ENCODE measurements around the gene SMYD3.

Gene SMYD3

GRCh38 chr1:246108278-246108925, 398.7 kb downstream of the SMYD3 start:
- no peaks in the 10 kb centered on the region for H3K36me3 ChIP-seq (ENCODE audit: control insufficient read depth, insufficient read depth, low read length)
- peaks cover 32% of the 10 kb centered on the region for H3K4me1 ChIP-seq (ENCODE audit: control insufficient read depth, insufficient read depth, low read length, poor library complexity, severe bottlenecking)
- no peaks in the 10 kb centered on the region for H3K9me3 ChIP-seq (ENCODE audit: control insufficient read depth, low read length)
- no peak overlapping the region for H3K4me3 ChIP-seq (ENCODE audit: extremely low read depth, insufficient read depth, low read length, poor library complexity, severe bottlenecking)
- WGBS, 2 experiments (ENCODE audit: insufficient coverage in 2 of 2): 89 to 93% methylated on average over 6 of the region's 6 CpGs
- peak overlapping the region; percentile 70 for H3K27ac ChIP-seq (ENCODE audit: low read depth, low read length, severe bottlenecking)

DNA sequence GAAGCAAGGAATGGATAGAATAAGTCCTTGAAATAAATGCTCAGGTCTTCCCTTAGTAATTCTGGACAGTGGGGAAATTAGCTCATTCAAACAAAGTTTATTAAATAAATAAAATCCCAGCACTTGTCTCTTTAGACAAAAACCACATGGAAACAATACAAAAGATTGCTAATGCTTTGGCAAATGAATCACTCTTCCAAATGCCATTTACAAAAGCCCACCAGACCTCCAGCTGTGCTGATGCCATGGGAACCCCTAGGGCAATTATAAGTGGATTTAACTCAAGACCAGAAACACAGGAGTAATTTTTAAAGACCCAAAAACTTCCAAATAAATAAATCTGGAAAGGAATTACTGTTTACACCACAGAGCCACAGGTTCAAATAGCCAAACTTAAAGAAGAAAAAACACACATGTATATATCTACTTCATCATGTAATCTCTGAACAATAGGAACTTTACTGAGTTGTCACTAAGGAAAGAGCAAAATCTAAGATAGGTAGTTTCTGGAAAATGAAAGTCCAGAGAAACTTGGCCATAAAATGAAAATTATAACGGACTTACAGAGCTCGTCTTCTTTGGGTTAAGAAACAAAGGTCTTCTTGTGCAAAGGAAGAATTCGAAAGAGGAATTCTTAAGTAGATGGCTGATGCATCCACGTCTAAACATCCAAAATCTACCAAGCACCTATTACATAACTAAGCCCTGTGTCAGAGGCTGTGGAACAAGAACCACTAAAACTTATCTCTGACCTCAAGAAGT, 399.4 kb downstream of the SMYD3 start:
- H3K36me3 ChIP-seq (ENCODE audit: control insufficient read depth, insufficient read depth, low read length): no peaks in the 10 kb centered on the region
- peak overlapping the region; percentile 70 for H3K27ac ChIP-seq (ENCODE audit: low read depth, low read length, severe bottlenecking)
- H3K4me3 ChIP-seq (ENCODE audit: extremely low read depth, insufficient read depth, low read length, poor library complexity, severe bottlenecking): no peak overlapping the region
- H3K4me1 ChIP-seq (ENCODE audit: control insufficient read depth, insufficient read depth, low read length, poor library complexity, severe bottlenecking): peaks cover 32% of the 10 kb centered on the region
- no peaks in the 10 kb centered on the region for H3K9me3 ChIP-seq (ENCODE audit: control insufficient read depth, low read length)
- whole genome bisulfite sequencing, 2 experiments (ENCODE audit: insufficient coverage in 2 of 2): 29 to 71% methylated on average over 1 of the region's 4 CpGs

DNA sequence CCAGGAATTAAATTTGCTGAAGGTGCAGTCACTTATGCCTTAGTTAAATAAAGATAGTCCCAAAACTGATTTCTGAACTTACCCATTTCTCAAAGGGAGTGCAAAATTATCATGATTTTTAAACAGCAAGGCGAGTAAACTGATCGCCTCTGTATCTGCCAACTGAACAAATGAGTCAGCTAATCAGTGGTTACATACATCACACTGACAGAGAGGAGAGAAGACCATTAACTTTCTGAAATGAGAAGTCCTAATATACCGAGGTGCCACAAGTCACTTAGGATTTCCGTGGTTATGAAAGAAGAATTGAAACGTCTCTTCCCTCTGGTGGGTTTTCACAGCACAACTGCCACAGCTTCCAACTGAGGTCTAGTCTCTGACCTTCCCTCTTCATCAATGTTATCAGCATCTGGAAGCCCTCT, 400.7 kb downstream of the SMYD3 start:
- Histone ChIP-seq H3K36me3 (ENCODE audit: control insufficient read depth, insufficient read depth, low read length) (no peaks in the 10 kb centered on the region), H3K27ac (ENCODE audit: low read depth, low read length, severe bottlenecking) (no peak overlapping the region), H3K4me3 (ENCODE audit: extremely low read depth, insufficient read depth, low read length, poor library complexity, severe bottlenecking) (no peak overlapping the region), H3K4me1 (ENCODE audit: control insufficient read depth, insufficient read depth, low read length, poor library complexity, severe bottlenecking) (peaks cover 32% of the 10 kb centered on the region), H3K9me3 (ENCODE audit: control insufficient read depth, low read length) (no peaks in the 10 kb centered on the region)
- WGBS, 2 experiments (ENCODE audit: insufficient coverage in 2 of 2): 78 to 98% methylated on average over 3 to 5 of the region's 5 CpGs

DNA sequence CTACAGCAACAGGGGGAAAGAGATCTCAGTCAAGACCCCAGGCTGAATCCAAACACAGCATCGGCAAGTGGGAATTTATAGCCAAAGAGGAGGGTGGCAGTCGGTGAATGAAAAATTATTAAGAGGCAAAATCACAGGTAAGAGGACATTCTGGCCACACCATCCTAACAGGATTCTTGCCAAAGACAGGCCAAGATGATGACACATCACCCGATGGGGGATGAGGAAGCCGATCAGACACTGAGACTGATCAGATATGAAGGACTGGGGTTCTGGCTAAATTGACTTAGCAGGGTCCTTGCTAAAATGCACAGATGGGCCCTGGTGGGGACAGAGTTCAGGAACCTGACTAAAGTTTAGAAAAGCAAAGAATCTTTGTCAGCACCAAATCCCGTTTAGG, 402.2 kb downstream of the SMYD3 start:
- no peak overlapping the region for H3K27ac ChIP-seq (ENCODE audit: low read depth, low read length, severe bottlenecking)
- no peak overlapping the region for H3K4me3 ChIP-seq (ENCODE audit: extremely low read depth, insufficient read depth, low read length, poor library complexity, severe bottlenecking)
- peaks cover 26% of the 10 kb centered on the region for H3K4me1 ChIP-seq (ENCODE audit: control insufficient read depth, insufficient read depth, low read length, poor library complexity, severe bottlenecking)
- no peaks in the 10 kb centered on the region for H3K9me3 ChIP-seq (ENCODE audit: control insufficient read depth, low read length)
- no peaks in the 10 kb centered on the region for H3K36me3 ChIP-seq (ENCODE audit: control insufficient read depth, insufficient read depth, low read length)
- 100% methylated on average over 3 of the region's 5 CpGs for WGBS, 2 experiments (ENCODE audit: insufficient coverage in 2 of 2)

DNA sequence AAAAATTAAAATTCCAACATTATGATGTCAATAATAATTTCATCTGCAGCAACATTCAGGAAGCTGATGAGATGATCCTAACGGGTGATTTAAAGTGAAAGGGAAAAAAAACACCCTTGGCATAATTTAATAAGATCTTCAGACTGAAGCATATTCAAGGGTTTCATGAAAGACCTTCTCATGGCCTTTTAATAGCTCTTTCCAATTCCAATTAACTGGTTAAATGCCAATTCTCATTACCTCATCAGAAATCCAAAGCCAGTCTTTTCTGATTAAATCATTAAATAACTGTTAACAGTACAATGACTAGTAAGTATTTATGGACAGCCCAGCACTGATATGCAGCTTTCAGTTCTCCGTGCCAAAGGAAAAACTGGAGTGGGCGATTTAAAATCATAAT, 407.5 kb downstream of the SMYD3 start:
- H3K36me3 ChIP-seq (ENCODE audit: control insufficient read depth, insufficient read depth, low read length): no peaks in the 10 kb centered on the region
- WGBS, 2 experiments (ENCODE audit: insufficient coverage in 2 of 2): no CpG with 5 or more reads among the region's 3 CpGs
- no peaks in the 10 kb centered on the region for H3K4me1 ChIP-seq (ENCODE audit: control insufficient read depth, insufficient read depth, low read length, poor library complexity, severe bottlenecking)
- no peaks in the 10 kb centered on the region for H3K9me3 ChIP-seq (ENCODE audit: control insufficient read depth, low read length)
- no peak overlapping the region for H3K27ac ChIP-seq (ENCODE audit: low read depth, low read length, severe bottlenecking)
- no peak overlapping the region for H3K4me3 ChIP-seq (ENCODE audit: extremely low read depth, insufficient read depth, low read length, poor library complexity, severe bottlenecking)

- Histone ChIP-seq H3K4me3 (ENCODE audit: extremely low read depth, insufficient read depth, low read length, poor library complexity, severe bottlenecking) (no peak overlapping the region), H3K4me1 (ENCODE audit: control insufficient read depth, insufficient read depth, low read length, poor library complexity, severe bottlenecking) (no peaks in the 10 kb centered on the region), H3K27ac (ENCODE audit: low read depth, low read length, severe bottlenecking) (no peak overlapping the region), H3K9me3 (ENCODE audit: control insufficient read depth, low read length) (no peaks in the 10 kb centered on the region), H3K36me3 (ENCODE audit: control insufficient read depth, insufficient read depth, low read length) (no peaks in the 10 kb centered on the region)
- 67 to 95% methylated on average over 1 to 4 of the region's 5 CpGs for WGBS, 2 experiments (ENCODE audit: insufficient coverage in 2 of 2)
Measured at GRCh38 chr1:246096356-246096755, 410.7 kb downstream of the SMYD3 start.

DNA sequence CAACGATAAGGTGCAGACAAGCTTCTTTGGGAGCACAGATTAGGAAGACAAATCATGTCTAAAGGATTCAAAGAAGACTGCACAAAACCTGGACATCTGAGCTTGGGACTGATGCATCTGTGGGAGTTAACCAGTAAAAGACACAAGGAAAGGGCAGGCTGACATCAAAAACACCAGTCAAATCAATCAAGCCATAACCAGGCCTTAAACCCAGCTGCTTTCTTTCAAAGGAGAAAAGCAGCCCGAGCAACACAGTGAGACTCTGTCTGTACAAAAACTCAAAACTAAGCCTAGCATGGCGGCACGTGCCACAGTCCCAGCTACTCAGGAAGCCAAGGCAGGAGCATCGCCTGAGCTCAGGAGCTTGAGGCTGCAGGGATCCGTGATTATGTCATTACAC, 411.6 kb downstream of the SMYD3 start:
- H3K4me3 ChIP-seq (ENCODE audit: extremely low read depth, insufficient read depth, low read length, poor library complexity, severe bottlenecking): no peak overlapping the region
- H3K27ac ChIP-seq (ENCODE audit: low read depth, low read length, severe bottlenecking): no peak overlapping the region
- no peaks in the 10 kb centered on the region for H3K9me3 ChIP-seq (ENCODE audit: control insufficient read depth, low read length)
- WGBS, 2 experiments (ENCODE audit: insufficient coverage in 2 of 2): 83 to 98% methylated on average over 4 to 6 of the region's 6 CpGs
- no peaks in the 10 kb centered on the region for H3K4me1 ChIP-seq (ENCODE audit: control insufficient read depth, insufficient read depth, low read length, poor library complexity, severe bottlenecking)
- no peaks in the 10 kb centered on the region for H3K36me3 ChIP-seq (ENCODE audit: control insufficient read depth, insufficient read depth, low read length)

DNA sequence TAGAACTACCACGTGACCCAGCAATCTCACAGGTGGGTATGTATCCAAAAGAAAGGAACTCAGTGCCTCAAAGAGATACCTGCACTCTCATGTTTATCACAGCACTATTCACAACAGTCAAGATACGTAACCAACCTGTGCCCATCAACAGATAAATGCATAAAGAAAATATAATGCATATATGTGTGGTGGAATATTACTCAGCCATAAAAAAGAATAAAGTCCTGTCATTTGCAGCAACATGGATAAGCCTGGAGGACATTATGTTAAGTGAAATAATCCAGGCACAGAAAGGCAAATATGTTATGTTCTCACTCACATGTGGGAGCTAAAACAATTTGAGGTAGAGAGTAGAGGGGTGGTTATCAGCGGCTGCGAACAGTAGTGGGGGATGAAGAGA, 413.8 kb downstream of the SMYD3 start:
- H3K4me3 ChIP-seq (ENCODE audit: extremely low read depth, insufficient read depth, low read length, poor library complexity, severe bottlenecking): no peak overlapping the region
- 100% methylated on average over 1 of the region's 4 CpGs; no CpG with 5 or more reads in 1 of the 2 experiments for whole genome bisulfite sequencing, 2 experiments (ENCODE audit: insufficient coverage in 2 of 2)
- no peaks in the 10 kb centered on the region for H3K36me3 ChIP-seq (ENCODE audit: control insufficient read depth, insufficient read depth, low read length)

GRCh38 chr1:246092136-246092535, 414.9 kb downstream of the SMYD3 start:
- Histone ChIP-seq H3K4me1 (ENCODE audit: control insufficient read depth, insufficient read depth, low read length, poor library complexity, severe bottlenecking) (no peaks in the 10 kb centered on the region), H3K9me3 (ENCODE audit: control insufficient read depth, low read length) (no peaks in the 10 kb centered on the region), H3K27ac (ENCODE audit: low read depth, low read length, severe bottlenecking) (no peak overlapping the region), H3K36me3 (ENCODE audit: control insufficient read depth, insufficient read depth, low read length) (no peaks in the 10 kb centered on the region), H3K4me3 (ENCODE audit: extremely low read depth, insufficient read depth, low read length, poor library complexity, severe bottlenecking) (no peak overlapping the region)
- 100% methylated on average over 2 of the region's 4 CpGs; no CpG with 5 or more reads in 1 of the 2 experiments for WGBS, 2 experiments (ENCODE audit: insufficient coverage in 2 of 2)

More for the DNA sequence above, 413.8 kb downstream of the SMYD3 start:
- no peaks in the 10 kb centered on the region for H3K4me1 ChIP-seq (ENCODE audit: control insufficient read depth, insufficient read depth, low read length, poor library complexity, severe bottlenecking)
- H3K9me3 ChIP-seq (ENCODE audit: control insufficient read depth, low read length): no peaks in the 10 kb centered on the region
- no peak overlapping the region for H3K27ac ChIP-seq (ENCODE audit: low read depth, low read length, severe bottlenecking)

DNA sequence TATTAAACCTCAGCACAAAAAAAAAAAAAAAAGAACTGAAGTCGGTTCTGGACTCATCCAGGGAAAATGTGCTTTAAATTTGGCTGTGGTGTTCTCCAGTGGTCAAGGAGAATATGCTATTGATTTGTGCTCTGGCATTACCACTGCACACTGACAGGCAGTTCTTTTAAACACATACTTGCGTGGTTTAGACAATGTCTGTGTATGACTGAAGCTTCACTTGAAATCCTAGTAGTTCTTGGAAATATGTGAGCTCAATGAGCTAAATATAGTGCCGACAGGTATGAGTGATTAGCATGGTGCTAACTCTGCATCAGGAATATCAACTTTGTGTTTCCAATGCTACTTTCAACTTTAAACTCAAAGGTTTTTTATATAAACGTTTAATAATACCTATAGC, 415.6 kb downstream of the SMYD3 start:
- Histone ChIP-seq H3K9me3 (ENCODE audit: control insufficient read depth, low read length) (no peaks in the 10 kb centered on the region), H3K27ac (ENCODE audit: low read depth, low read length, severe bottlenecking) (no peak overlapping the region), H3K4me3 (ENCODE audit: extremely low read depth, insufficient read depth, low read length, poor library complexity, severe bottlenecking) (no peak overlapping the region), H3K4me1 (ENCODE audit: control insufficient read depth, insufficient read depth, low read length, poor library complexity, severe bottlenecking) (no peaks in the 10 kb centered on the region), H3K36me3 (ENCODE audit: control insufficient read depth, insufficient read depth, low read length) (no peaks in the 10 kb centered on the region)
- WGBS, 2 experiments (ENCODE audit: insufficient coverage in 2 of 2): no CpG with 5 or more reads among the region's 4 CpGs

DNA sequence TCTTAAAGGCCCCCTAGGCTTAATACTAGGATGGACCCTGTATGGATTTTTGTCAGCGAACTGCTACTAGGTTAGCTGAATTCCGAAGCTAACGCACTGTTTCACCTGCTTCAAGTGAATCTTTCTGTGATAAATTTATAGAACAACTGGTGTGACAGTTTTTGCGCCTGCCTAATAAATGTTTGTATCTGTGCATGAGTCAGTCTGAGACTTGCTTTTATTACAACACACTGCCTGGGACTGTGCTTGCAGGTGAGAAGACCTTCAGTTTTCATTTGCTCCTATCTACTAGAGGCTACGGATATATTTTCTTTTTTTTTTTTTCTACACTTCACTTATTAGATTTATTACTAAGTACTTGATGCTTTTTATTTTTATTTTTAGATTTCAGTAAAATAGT, 420.9 kb downstream of the SMYD3 start:
- no peaks in the 10 kb centered on the region for H3K36me3 ChIP-seq (ENCODE audit: control insufficient read depth, insufficient read depth, low read length)
- H3K4me1 ChIP-seq (ENCODE audit: control insufficient read depth, insufficient read depth, low read length, poor library complexity, severe bottlenecking): no peaks in the 10 kb centered on the region
- no peak overlapping the region for H3K4me3 ChIP-seq (ENCODE audit: extremely low read depth, insufficient read depth, low read length, poor library complexity, severe bottlenecking)
- H3K9me3 ChIP-seq (ENCODE audit: control insufficient read depth, low read length): peaks cover 5% of the 10 kb centered on the region
- WGBS, 2 experiments (ENCODE audit: insufficient coverage in 2 of 2): 94 to 97% methylated on average over 3 to 4 of the region's 5 CpGs
- H3K27ac ChIP-seq (ENCODE audit: low read depth, low read length, severe bottlenecking): no peak overlapping the region

All from mesodermal cell (in vitro differentiated cells).